ENCODE data around the gene CAPN3. TPM values are rescaled to one million over a fixed set of nuclear protein-coding genes. Genes with fewer than 3 reads are reported as not detected.

CAPN3 gene
- total RNA-seq, 1 donor from 2014 or later: 5.6 TPM

DNA sequence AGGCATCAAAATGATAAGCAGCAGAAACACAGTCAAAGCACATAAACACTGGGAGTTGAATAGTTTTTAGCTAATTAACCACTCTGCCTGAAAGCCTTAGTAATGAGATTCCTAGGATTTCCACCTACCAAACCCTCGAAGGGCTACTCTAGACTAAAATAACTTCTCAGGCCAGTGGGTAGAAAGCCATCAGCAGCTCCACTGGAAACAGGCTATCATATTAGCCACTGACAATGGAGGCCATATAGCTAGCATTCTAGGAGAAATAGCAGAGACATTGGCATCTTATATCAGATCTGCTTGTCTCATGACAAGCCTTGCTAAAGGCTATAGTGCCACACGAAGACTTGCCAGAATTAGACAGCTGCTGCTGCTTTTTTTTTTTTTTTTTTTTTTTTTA is 4.5 kb upstream of the CAPN3 start:
- Mint-ChIP-seq H3K36me3 (ENCODE audit: unreplicated experiment) (peaks cover 25% of the 10 kb centered on the region), H3K27ac (ENCODE audit: unreplicated experiment) (no peak overlapping the region), H3K4me3 (ENCODE audit: unreplicated experiment) (no peak overlapping the region), H3K4me1 (ENCODE audit: unreplicated experiment) (no peaks in the 10 kb centered on the region), H3K9me3 (ENCODE audit: unreplicated experiment) (no peaks in the 10 kb centered on the region), H3K27me3 (ENCODE audit: unreplicated experiment) (no peaks in the 10 kb centered on the region)
- DNase-seq (ENCODE audit: extremely low spot score, unreplicated experiment): no peak
- TF ChIP-seq, protein P1, sequence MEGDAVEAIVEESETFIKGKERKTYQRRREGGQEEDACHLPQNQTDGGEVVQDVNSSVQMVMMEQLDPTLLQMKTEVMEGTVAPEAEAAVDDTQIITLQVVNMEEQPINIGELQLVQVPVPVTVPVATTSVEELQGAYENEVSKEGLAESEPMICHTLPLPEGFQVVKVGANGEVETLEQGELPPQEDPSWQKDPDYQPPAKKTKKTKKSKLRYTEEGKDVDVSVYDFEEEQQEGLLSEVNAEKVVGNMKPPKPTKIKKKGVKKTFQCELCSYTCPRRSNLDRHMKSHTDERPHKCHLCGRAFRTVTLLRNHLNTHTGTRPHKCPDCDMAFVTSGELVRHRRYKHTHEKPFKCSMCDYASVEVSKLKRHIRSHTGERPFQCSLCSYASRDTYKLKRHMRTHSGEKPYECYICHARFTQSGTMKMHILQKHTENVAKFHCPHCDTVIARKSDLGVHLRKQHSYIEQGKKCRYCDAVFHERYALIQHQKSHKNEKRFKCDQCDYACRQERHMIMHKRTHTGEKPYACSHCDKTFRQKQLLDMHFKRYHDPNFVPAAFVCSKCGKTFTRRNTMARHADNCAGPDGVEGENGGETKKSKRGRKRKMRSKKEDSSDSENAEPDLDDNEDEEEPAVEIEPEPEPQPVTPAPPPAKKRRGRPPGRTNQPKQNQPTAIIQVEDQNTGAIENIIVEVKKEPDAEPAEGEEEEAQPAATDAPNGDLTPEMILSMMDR (IDR thresholded peaks at IDR 0.05): no peak

- Mint-ChIP-seq H3K9me3 (ENCODE audit: unreplicated experiment) (no peaks in the 10 kb centered on the region), H3K4me1 (ENCODE audit: unreplicated experiment) (no peaks in the 10 kb centered on the region), H3K4me3 (ENCODE audit: unreplicated experiment) (no peak overlapping the region), H3K27ac (ENCODE audit: unreplicated experiment) (no peak overlapping the region), H3K36me3 (ENCODE audit: unreplicated experiment) (peaks cover 25% of the 10 kb centered on the region), H3K27me3 (ENCODE audit: unreplicated experiment) (no peaks in the 10 kb centered on the region)
- DNase-seq (ENCODE audit: extremely low spot score, unreplicated experiment): no peak
- TF ChIP-seq, protein P1 (IDR thresholded peaks at IDR 0.05): no peak
These were observed 4.0 kb upstream of the CAPN3 start for GRCh38 chr15:42355291-42355690.

DNA sequence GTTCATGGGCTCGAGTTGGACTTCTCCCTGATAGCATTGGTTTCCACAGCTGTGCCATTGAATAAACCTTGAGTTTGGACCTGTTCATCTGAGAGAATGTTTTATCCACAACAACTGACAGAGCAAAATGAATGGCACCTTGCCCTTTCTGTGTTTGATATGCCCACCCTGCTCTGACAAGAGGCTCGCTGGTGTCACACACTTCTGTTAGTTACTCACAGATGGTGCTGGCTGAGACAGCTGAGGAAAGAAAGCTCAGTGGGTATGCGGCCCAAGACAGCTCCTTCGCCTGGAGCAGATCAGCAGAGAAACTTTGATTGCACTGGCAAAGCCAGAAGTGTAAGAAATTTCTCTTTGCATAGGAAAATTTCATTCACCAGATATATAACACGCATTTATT is 2.5 kb upstream of the CAPN3 start:
- no peak overlapping the region for H3K27ac Mint-ChIP-seq (ENCODE audit: unreplicated experiment)
- no peak for DNase-seq (ENCODE audit: extremely low spot score, unreplicated experiment)
- peaks cover 18% of the 10 kb centered on the region for H3K36me3 Mint-ChIP-seq (ENCODE audit: unreplicated experiment)
- no peak overlapping the region for H3K4me3 Mint-ChIP-seq (ENCODE audit: unreplicated experiment)
- TF ChIP-seq, protein P1 (IDR thresholded peaks at IDR 0.05): no peak
- H3K27me3 Mint-ChIP-seq (ENCODE audit: unreplicated experiment): no peaks in the 10 kb centered on the region
- no peaks in the 10 kb centered on the region for H3K9me3 Mint-ChIP-seq (ENCODE audit: unreplicated experiment)
- no peaks in the 10 kb centered on the region for H3K4me1 Mint-ChIP-seq (ENCODE audit: unreplicated experiment)

DNA sequence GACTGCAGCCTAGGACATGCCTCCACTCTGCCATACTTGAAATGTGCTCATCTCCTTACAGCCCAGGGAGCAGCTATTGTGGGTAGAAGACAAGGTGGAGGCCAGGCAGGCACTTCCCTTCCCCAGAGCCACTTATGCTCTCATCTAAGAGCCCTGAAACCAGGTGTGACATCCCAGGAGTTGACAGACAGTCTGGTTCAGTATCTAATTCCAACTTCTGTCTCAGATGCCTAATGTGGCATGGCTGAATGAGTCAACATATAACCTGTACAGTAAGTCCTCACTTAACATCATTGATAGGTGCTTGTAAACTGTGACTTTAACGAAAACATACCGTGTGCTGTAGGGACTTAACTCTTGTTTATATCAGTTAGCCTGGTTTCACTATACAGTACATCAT is 1.2 kb upstream of the CAPN3 start:
- TF ChIP-seq, protein P1 (IDR thresholded peaks at IDR 0.05): no peak
- peaks cover 12% of the 10 kb centered on the region for H3K36me3 Mint-ChIP-seq (ENCODE audit: unreplicated experiment)
- DNase-seq (ENCODE audit: extremely low spot score, unreplicated experiment): no peak
- H3K4me3 Mint-ChIP-seq (ENCODE audit: unreplicated experiment): no peak overlapping the region
- no peak overlapping the region for H3K27ac Mint-ChIP-seq (ENCODE audit: unreplicated experiment)
- H3K27me3 Mint-ChIP-seq (ENCODE audit: unreplicated experiment): no peaks in the 10 kb centered on the region
- H3K4me1 Mint-ChIP-seq (ENCODE audit: unreplicated experiment): no peaks in the 10 kb centered on the region
- H3K9me3 Mint-ChIP-seq (ENCODE audit: unreplicated experiment): no peaks in the 10 kb centered on the region

GRCh38 chr15:42359985-42360384 is 684 bp downstream of the CAPN3 start:
- Mint-ChIP-seq H3K4me1 (ENCODE audit: unreplicated experiment) (no peaks in the 10 kb centered on the region), H3K27me3 (ENCODE audit: unreplicated experiment) (no peaks in the 10 kb centered on the region), H3K27ac (ENCODE audit: unreplicated experiment) (no peak overlapping the region), H3K36me3 (ENCODE audit: unreplicated experiment) (peaks cover 6% of the 10 kb centered on the region), H3K9me3 (ENCODE audit: unreplicated experiment) (no peaks in the 10 kb centered on the region), H3K4me3 (ENCODE audit: unreplicated experiment) (no peak overlapping the region)
- DNase-seq (ENCODE audit: extremely low spot score, unreplicated experiment): no peak
- TF ChIP-seq, protein P1 (IDR thresholded peaks at IDR 0.05): no peak
